ENCODE results near the gene MYH7. TPM values are rescaled to one million over a fixed set of nuclear protein-coding genes. Genes with fewer than 3 reads are reported as not detected.
A peak's percentile ranks its signal among the peaks of the same experiment; 100 is the strongest.

The MYH7 gene
- total RNA-seq, 1 experiment from 2014 or later: not detected

GRCh38 chr14:23370221-23370620 lies 65.2 kb downstream of the MYH7 start:
- no peak for DNase-seq (ENCODE audit: low read depth)

- peak; percentile 34 for DNase-seq (ENCODE audit: low read depth)
These were observed 69.0 kb downstream of the MYH7 start for GRCh38 chr14:23366426-23366921.

- DNase-seq (ENCODE audit: low read depth): peak; percentile 35
These were observed 69.6 kb downstream of the MYH7 start for GRCh38 chr14:23365732-23366425.

- peak; percentile 36 for DNase-seq (ENCODE audit: low read depth)
These were observed 70.3 kb downstream of the MYH7 start, which contains the start of gene EFS for GRCh38 chr14:23365036-23365731. EFS (minus strand) TSS chr14:23365172; CDS start chr14:23365025, 147 bp downstream.

GRCh38 chr14:23364164-23365035 lies 71.1 kb downstream of the MYH7 start:
- peak; percentile 54 for DNase-seq (ENCODE audit: low read depth)

Other genes starting within 250 kb of the MYH7 start
- not detected in 2 replicates for gene RNF212B, start 197.7 kb downstream of the MYH7 start, total RNA-seq (2014; rRNA removed; shearing (Covaris generic))
- gene HOMEZ, start 149.5 kb downstream of the MYH7 start, total RNA-seq (2014; rRNA removed; shearing (Covaris generic)): 6.4 and 9.9 TPM in 2 replicates
- 3.0 and 4.3 TPM in 2 replicates for gene PPP1R3E, start 132.8 kb downstream of the MYH7 start, total RNA-seq (2014; rRNA removed; shearing (Covaris generic))
- 7.1 and 9.5 TPM in 2 replicates for gene BCL2L2, start 128.8 kb downstream of the MYH7 start, total RNA-seq (2014; rRNA removed; shearing (Covaris generic))
- gene PABPN1, start 114.2 kb downstream of the MYH7 start, total RNA-seq (2014; rRNA removed; shearing (Covaris generic)): 45.6 and 49.7 TPM in 2 replicates
- 7.4 and 10.4 TPM in 2 replicates for gene SLC22A17, start 82.8 kb downstream of the MYH7 start, total RNA-seq (2014; rRNA removed; shearing (Covaris generic))
- 2.8 TPM in 2 replicates for gene EFS, start 70.5 kb downstream of the MYH7 start, total RNA-seq (2014; rRNA removed; shearing (Covaris generic))
- not detected in 2 replicates for gene IL25, start 62.9 kb downstream of the MYH7 start, total RNA-seq (2014; rRNA removed; shearing (Covaris generic))
- 0.49 and 0.60 TPM in 2 replicates for gene CMTM5, start 58.6 kb downstream of the MYH7 start, total RNA-seq (2014; rRNA removed; shearing (Covaris generic))
- gene MYH6, start 27.4 kb downstream of the MYH7 start, total RNA-seq (2014; rRNA removed; shearing (Covaris generic)): not detected in 2 replicates
- 51.5 and 55.2 TPM in 2 replicates for gene NGDN, start 34.0 kb upstream of the MYH7 start, total RNA-seq (2014; rRNA removed; shearing (Covaris generic))
- not detected in 2 replicates for gene ZFHX2, start 116.1 kb upstream of the MYH7 start, total RNA-seq (2014; rRNA removed; shearing (Covaris generic))
- 8.4 and 12.4 TPM in 2 replicates for gene THTPA, start 120.6 kb upstream of the MYH7 start, total RNA-seq (2014; rRNA removed; shearing (Covaris generic))
- gene AP1G2, start 132.1 kb upstream of the MYH7 start, total RNA-seq (2014; rRNA removed; shearing (Covaris generic)): 7.5 and 7.8 TPM in 2 replicates
- gene JPH4, start 143.1 kb upstream of the MYH7 start, total RNA-seq (2014; rRNA removed; shearing (Covaris generic)): under 0.01 TPM in 1 of 2 replicates, not detected in the other
- gene DHRS2, start 200.7 kb upstream of the MYH7 start, total RNA-seq (2014; rRNA removed; shearing (Covaris generic)): 7.1 and 8.7 TPM in 2 replicates